Stimulated activated CD4-positive, alpha-beta T cell treated with anti-CD3 and anti-CD28 coated beads, Interleukin-2, amount 100 ng/mL, for 24 hours (primary cell): ENCODE data around the gene ARL13B.
"Not testable (repeated sequence)": the region's sequence is repeated elsewhere in the genome, so short reads cannot be mapped to it uniquely, and the experiment has no call there.

ENCODE experiments used
- DNase-seq, 2 donors: peaks; one replicate each; pipeline ENCODE4 v3.0.0-alpha.2; 2020

Gene ARL13B

GRCh38 chr3:94001191-94001590 lies 21.2 kb downstream of the ARL13B start:
- DNase-seq, result no peak

DNA sequence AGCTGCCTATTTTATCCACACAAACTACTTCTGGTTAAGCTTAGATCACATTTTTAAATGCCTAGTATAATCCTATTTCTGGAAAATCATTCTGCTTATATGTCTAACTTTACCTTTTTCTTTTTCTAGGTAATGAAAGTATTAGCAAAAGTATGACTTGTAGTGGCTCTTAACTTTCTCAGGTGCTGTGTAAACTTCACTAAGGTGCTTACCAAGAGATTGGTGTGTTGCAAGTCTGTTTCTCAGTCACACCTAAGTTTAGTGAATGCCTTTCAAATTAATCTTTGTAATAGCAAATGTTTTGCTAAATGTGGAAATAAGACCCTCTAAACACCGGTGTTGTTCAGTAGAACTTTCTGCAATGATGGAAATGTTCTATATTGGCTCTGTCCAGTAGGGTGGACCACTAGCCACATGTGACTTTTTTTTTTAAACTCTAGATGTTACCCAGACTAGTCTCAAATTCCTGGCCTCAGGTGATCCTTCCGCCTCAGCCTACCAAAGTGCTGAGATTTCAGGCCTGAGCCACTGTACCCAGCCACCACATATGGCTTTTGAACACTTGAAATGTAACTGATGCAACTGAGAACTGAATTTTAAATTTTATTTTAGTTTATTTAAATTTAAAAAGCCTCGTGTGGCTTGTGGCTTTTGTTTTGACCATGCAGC lies 22.0 kb downstream of the ARL13B start:
- DNase-seq, result no peak

GRCh38 chr3:94004301-94004910 lies 24.5 kb downstream of the ARL13B start:
- no peak for DNase-seq

- DNase-seq, result no peak
These were observed 28.3 kb downstream of the ARL13B start for GRCh38 chr3:94008253-94008652.

- no peak for DNase-seq
These were observed 29.7 kb downstream of the ARL13B start for GRCh38 chr3:94009608-94010007.

GRCh38 chr3:94011233-94011711 lies 31.3 kb downstream of the ARL13B start:
- DNase-seq, result no peak

DNA sequence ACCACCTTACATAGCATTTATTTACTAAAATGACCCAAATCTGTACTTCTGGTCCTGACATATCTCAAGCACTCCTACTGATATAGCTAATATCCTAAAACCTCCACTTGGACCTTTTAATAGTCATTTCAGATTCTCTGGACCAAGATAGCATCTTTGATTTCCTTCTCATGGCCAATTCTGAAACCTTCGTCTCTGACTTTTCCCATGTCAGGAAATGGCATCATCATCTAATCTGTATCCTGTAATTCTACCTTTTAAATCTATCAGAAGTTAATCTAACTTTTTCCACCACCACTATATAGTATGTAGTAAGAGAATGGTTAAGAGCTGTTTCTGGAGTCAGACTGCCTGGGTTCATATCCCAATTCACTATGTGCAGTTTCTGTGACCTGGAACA lies 32.2 kb downstream of the ARL13B start:
- no peak for DNase-seq

GRCh38 chr3:94015025-94015424 lies 35.1 kb downstream of the ARL13B start:
- no peak for DNase-seq

DNA sequence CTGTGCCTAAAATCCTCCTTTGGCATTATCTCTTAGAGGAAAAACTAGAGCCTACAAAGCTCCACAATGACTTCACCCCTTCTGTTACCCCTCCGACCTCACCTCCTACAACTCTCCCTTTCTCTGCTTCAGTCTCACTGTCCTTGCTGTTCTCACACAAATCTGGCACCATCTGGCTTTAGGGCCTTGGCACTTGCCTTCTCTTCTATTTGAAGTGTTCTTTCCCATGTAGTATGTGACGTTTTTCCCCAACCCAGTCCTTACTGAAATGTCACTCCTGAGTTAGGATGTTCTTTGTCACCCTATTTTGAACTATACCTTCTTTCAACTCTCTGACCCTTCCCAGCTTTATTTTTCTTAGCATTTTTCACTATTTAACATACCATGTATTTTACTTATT lies 39.7 kb downstream of the ARL13B start:
- DNase-seq, result no peak

GRCh38 chr3:94020293-94020692 lies 40.3 kb downstream of the ARL13B start:
- DNase-seq, result no peak

DNA sequence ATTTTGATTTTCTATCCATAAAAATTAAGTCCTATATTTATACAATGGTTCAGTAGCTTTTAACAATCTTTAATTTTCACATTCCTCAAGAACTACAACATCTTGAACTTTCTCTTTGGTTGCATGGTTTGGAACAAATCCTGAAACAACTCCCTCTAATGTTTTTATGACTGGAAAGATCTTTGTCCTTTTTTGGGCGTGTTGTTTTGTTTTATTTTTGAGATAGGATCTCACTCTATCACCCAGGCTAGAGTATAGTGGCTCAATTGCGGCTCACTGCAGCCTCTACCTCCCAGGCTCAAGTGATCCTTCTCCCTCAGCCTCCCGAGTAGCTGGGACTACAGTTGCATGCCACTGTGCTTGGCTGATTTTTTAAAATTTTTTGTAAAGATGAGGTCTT lies 44.4 kb downstream of the ARL13B start:
- DNase-seq, result no peak

- no peak for DNase-seq
These were observed 46.7 kb downstream of the ARL13B start for GRCh38 chr3:94026623-94027022.

GRCh38 chr3:94028093-94028837 lies 48.3 kb downstream of the ARL13B start, which contains the start of gene STX19:
TSS of gene STX19 (minus strand) at chr3:94028597. CDS start at chr3:94015269, 13,328 bp downstream.
- no peak for DNase-seq

DNA sequence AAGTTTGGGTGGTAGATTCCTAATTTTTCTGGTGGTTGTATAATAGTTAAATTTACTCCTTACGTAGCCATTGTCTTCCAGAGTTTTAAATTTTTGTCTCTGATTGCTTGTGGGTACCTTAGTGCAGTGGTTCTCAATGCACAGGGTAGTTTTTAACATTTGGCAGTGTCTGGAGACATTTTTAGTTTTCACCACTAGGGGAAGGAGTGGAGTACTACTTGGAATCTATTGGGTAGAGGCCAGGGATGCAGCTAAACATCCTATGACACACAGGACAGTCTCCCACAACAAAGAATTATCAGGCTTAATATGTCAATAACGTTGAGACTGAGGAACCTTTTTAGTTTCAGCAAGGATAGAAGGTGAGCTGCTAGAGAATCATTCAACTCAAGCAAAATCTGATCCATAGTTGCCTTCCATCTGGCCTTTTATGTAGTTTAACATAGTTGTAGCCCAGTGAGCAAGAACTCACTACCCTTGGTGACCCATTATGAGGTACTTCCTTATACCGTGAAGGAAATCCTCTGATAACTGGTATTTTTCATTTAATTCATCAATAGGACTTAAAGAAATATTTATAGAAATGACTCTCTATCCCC lies 57.1 kb downstream of the ARL13B start:
- no peak for DNase-seq

DNA sequence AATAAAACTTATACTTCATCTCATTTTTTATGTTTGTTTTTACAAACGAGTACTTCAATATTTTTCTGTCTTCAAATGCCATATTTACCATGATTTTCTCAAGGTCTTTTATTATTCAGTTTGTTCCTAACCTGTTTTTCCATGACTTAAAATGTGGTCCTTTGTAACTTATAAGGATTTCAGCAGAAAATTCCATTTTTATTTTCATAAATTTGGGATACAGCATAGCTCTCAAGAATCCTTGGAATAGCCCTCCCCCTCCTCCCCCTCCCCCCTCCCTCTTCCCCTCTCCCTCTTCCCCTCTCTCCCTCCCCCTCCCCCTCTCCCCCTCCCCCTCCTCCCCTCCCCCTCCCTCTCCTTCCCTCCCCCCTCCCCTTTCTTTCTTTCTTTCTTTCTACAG lies 63.3 kb downstream of the ARL13B start:
- DNase-seq, result no peak

DNA sequence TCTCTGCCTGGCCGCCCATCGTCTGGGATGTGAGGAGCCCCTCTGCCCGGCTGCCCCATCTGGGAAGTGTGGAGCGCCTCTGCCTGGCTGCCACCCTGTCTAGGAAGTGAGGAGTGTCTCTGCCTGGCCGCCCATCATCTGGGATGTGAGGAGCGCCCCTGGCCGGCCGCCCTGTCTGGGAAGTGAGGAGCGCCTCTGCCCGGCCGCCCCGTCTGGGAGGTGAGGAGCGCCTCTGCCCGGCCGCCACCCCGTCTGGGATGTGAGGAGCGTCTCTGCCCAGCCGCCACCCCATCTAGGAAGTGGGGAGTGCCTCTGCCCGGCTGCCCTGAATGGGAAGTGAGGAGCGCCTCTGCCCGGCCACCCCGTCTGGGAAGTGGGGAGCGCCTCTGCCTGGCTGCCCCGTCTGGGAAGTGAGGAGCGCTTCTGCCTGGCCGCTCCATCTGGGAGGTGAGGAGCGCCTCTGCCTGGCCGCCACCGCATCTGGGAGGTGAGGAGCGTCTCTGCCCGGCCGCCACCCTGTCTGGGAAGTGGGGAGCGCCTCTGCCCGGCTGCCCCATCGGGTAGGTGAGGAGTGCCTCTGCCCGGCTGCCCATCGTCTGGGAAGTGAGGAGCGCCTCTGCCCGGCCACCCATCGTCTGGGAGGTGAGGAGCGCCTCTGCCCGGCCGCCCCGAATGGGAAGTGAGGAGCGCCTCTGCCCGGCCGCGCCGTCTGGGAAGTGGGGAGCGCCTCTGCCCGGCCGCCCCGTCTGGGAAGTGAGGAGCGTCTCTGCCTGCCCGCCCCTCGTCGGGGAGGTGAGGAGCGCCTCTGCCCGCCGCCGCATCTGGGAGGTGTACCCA lies 64.4 kb downstream of the ARL13B start:
- DNase-seq, result not testable (repeated sequence)

GRCh38 chr3:94046533-94046932 lies 66.6 kb downstream of the ARL13B start:
- no peak for DNase-seq

DNA sequence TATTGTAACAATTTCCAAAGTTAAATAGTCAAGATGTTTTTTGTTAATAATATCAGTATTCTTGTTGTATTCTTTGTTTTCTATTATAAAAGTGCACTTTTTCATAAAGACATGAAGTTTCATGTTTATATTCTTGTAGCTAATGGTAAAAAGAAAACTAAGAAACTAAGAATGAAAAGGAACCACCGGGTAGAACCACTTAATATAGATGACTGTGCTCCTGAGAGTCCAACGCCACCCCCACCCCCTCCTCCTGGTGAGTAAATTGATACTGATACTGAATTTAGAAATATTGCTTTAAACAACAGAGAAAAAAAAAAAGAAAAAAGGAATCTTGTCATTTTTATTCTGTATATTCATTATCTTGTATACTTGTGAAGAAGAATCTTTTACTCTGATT lies 69.3 kb downstream of the ARL13B start:
- no peak for DNase-seq

DNA sequence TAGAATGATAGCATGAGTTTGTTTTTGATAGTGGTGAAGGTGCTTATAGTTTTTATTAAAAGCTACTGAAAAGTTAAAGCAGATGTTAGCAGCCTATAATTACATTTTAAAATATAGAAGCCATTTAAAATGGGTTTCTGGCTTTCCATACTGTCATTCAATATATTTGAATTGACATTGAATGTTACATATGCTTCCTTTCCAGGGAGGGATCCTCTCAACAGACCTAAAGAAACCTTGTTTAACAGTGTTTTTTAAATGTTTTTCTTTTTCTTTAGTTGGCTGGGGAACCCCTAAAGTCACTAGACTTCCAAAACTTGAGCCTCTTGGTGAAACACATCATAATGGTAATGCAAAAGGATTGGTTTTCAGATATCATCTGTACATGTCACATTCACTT lies 70.6 kb downstream of the ARL13B start:
- no peak for DNase-seq

DNA sequence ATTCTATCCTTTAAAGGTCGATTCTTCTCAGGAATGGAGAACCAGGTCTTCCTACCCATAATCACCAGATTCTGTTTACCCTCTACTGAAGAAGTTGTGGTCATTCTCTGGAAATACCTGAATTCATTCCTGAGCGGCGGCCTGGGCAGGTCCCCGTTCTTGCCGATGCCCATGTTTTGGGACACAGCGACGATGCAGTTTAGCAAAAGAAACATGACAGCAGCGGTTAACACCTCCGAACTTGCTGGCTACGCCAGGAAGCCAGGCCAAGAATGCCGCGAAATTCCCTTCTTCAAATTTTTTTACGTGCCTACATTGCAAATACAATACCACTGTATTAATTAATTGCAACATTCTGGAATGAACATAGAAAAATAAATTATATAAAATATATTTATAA lies 81.3 kb downstream of the ARL13B start:
- no peak for DNase-seq

DNA sequence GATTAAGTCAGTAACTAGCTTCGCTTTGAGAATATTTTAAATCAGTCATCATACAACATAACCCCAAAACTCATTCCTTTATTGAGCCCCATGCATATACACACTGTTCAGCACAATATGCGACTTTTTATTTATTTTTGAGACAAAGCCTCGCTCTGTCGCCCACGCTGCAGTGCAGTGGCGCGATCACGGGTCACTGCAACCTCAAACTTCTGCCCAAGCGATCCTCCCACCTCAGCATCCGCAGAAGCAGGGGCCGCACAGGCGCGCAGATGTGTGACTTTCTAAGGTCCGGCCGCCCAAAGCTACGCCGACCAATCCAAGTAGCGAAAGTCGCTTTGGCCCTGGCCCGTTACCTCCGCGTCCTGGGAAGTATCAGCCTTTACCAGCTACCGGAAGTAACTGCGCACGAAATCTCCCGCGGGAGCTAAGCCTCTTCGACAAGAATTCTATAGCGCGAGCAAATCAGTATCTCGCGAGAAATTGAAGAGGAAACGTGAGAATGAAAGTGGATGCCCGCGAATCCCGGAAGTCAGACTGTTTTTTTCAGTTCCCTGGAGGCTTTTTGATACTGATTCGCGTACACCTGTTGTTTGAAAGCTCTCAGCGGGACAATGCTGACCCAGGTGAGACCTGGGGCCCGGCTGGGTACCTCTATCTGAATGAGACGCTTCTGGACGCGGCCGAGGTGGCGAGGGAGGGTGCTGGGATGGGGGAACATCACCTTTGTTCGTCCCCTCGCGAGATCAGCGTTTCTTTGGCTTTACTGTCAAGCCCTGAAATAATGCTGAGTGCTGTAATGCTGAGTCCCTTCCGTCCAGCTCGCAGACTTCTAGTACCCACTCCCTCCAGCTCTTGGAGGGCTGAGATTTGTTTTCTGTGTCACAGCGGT lies 82.8 kb downstream of the ARL13B start, which contains the start of the genes DHFR2 and NSUN3:
TSS of gene DHFR2 (minus strand) at position 404 of the 892 bp plus-strand sequence. CDS start 1,405 bp downstream, outside the sequence.
TSS of gene NSUN3 (plus strand) at position 549 of the 892 bp plus-strand sequence. CDS start at position 615, 66 bp downstream.
- DNase-seq, result peak; percentile 79 to 82
